ENCODE data around the gene MUC13. TPM values are rescaled to one million over a fixed set of nuclear protein-coding genes. Genes with fewer than 3 reads are reported as not detected.

MUC13 gene
- under 1 TPM in 1 of 2 donors, not detected in 1; 0.49 TPM for total RNA-seq

GRCh38 chr3:124934577-124934976 lies at the start of gene MUC13:
TSS of gene MUC13 (minus strand) at chr3:124934751. CDS start at chr3:124934712, 39 bp downstream.
- Histone ChIP-seq H3K4me1 (ENCODE audit: control insufficient read depth in 1 of 2, low read depth in 2 of 2) (peaks cover 0 to 6% of the 10 kb centered on the region in 2 donors), H3K27me3 (replicated peaks; ENCODE audit: insufficient read depth) (no peaks in the 10 kb centered on the region), H3K27ac (no peak within 1 kb of the TSS), H3K4me3 (no peak within 1 kb of the TSS), H3K36me3 (no peaks in the 10 kb centered on the region), H3K9me3 (no peaks in the 10 kb centered on the region)
- no peak for DNase-seq (ENCODE audit: low spot score)
- ATAC-seq (ENCODE audit: insufficient number of reproducible peaks, low FRiP score, low read depth): no peak
- no peak for TF ChIP-seq CTCF (IDR thresholded peaks at IDR 0.05)

- H3K36me3 ChIP-seq: peaks cover 9% of the 10 kb centered on the region
- TF ChIP-seq CTCF (IDR thresholded peaks at IDR 0.05): no peak
- peaks cover 5 to 10% of the 10 kb centered on the region in 2 donors for H3K4me1 ChIP-seq (ENCODE audit: control insufficient read depth in 1 of 2, low read depth in 2 of 2)
- no peak overlapping the region for H3K4me3 ChIP-seq
- no peaks in the 10 kb centered on the region for H3K9me3 ChIP-seq
- no peaks in the 10 kb centered on the region for H3K27me3 ChIP-seq (replicated peaks; ENCODE audit: insufficient read depth)
- ATAC-seq (ENCODE audit: insufficient number of reproducible peaks, low FRiP score, low read depth): no peak
- H3K27ac ChIP-seq: no peak overlapping the region
- DNase-seq (ENCODE audit: low spot score): no peak
Measured at GRCh38 chr3:124982855-124983254, 48.3 kb upstream of the MUC13 start.

- H3K27ac ChIP-seq: no peak overlapping the region
- H3K4me3 ChIP-seq: no peak overlapping the region
- DNase-seq (ENCODE audit: low spot score): no peak
- no peaks in the 10 kb centered on the region for H3K9me3 ChIP-seq
- peaks cover 5 to 10% of the 10 kb centered on the region in 2 donors for H3K4me1 ChIP-seq (ENCODE audit: control insufficient read depth in 1 of 2, low read depth in 2 of 2)
- TF ChIP-seq CTCF (IDR thresholded peaks at IDR 0.05): no peak
- H3K36me3 ChIP-seq: peaks cover 23% of the 10 kb centered on the region
- no peak for ATAC-seq (ENCODE audit: insufficient number of reproducible peaks, low FRiP score, low read depth)
- H3K27me3 ChIP-seq (replicated peaks; ENCODE audit: insufficient read depth): no peaks in the 10 kb centered on the region
Measured at GRCh38 chr3:124981472-124981871, 46.9 kb upstream of the MUC13 start.

GRCh38 chr3:124978627-124979026 lies 44.1 kb upstream of the MUC13 start:
- Histone ChIP-seq H3K9me3 (no peaks in the 10 kb centered on the region), H3K27ac (no peak overlapping the region), H3K36me3 (peaks cover 25% of the 10 kb centered on the region), H3K4me3 (no peak overlapping the region), H3K4me1 (ENCODE audit: control insufficient read depth in 1 of 2, low read depth in 2 of 2) (no peaks in the 10 kb centered on the region), H3K27me3 (replicated peaks; ENCODE audit: insufficient read depth) (no peaks in the 10 kb centered on the region)
- DNase-seq (ENCODE audit: low spot score) (no peak), ATAC-seq (ENCODE audit: insufficient number of reproducible peaks, low FRiP score, low read depth) (no peak)
- TF ChIP-seq CTCF (IDR thresholded peaks at IDR 0.05): no peak

GRCh38 chr3:124976383-124976782 lies 41.8 kb upstream of the MUC13 start:
- Histone ChIP-seq H3K36me3 (peaks cover 35% of the 10 kb centered on the region), H3K4me1 (ENCODE audit: control insufficient read depth in 1 of 2, low read depth in 2 of 2) (no peaks in the 10 kb centered on the region), H3K27me3 (replicated peaks; ENCODE audit: insufficient read depth) (no peaks in the 10 kb centered on the region), H3K9me3 (no peaks in the 10 kb centered on the region), H3K27ac (no peak overlapping the region), H3K4me3 (no peak overlapping the region)
- TF ChIP-seq CTCF (IDR thresholded peaks at IDR 0.05): no peak
- ATAC-seq (ENCODE audit: insufficient number of reproducible peaks, low FRiP score, low read depth) (no peak), DNase-seq (ENCODE audit: low spot score) (no peak)
